ENCODE measurements around the gene FBXL17. TPM values are rescaled to one million over a fixed set of nuclear protein-coding genes. Genes with fewer than 3 reads are reported as not detected.

The FBXL17 gene
- total RNA-seq, 1 donor from 2014 or later: 21.6 TPM

GRCh38 chr5:108093186-108093585, 288.7 kb downstream of the FBXL17 start:
- Mint-ChIP-seq H3K4me1 (no peaks in the 10 kb centered on the region), H3K4me3 (no peak overlapping the region), H3K27ac (no peak overlapping the region), H3K9me3 (no peaks in the 10 kb centered on the region), H3K36me3 (no peaks in the 10 kb centered on the region), H3K27me3 (ENCODE audit: low read depth) (no peaks in the 10 kb centered on the region)
- no peak for DNase-seq (ENCODE audit: low spot score in 2 of 2, unreplicated experiment in 2 of 2)
- TF ChIP-seq CTCF (IDR thresholded peaks at IDR 0.05; ENCODE audit: unreplicated experiment): peak; percentile 40

GRCh38 chr5:108090946-108091345, 291.0 kb downstream of the FBXL17 start:
- Mint-ChIP-seq H3K4me1 (no peaks in the 10 kb centered on the region), H3K4me3 (no peak overlapping the region), H3K36me3 (no peaks in the 10 kb centered on the region), H3K27ac (no peak overlapping the region), H3K9me3 (no peaks in the 10 kb centered on the region), H3K27me3 (ENCODE audit: low read depth) (no peaks in the 10 kb centered on the region)
- no peak for TF ChIP-seq CTCF (IDR thresholded peaks at IDR 0.05; ENCODE audit: unreplicated experiment)
- no peak for DNase-seq (ENCODE audit: low spot score in 2 of 2, unreplicated experiment in 2 of 2)

- Mint-ChIP-seq H3K36me3 (peaks cover 3% of the 10 kb centered on the region), H3K27ac (peak overlapping the region; percentile 34), H3K4me1 (peaks cover 13% of the 10 kb centered on the region), H3K27me3 (ENCODE audit: low read depth) (no peaks in the 10 kb centered on the region), H3K9me3 (no peaks in the 10 kb centered on the region), H3K4me3 (no peak overlapping the region)
- no peak for TF ChIP-seq CTCF (IDR thresholded peaks at IDR 0.05; ENCODE audit: unreplicated experiment)
- DNase-seq (ENCODE audit: low spot score in 2 of 2, unreplicated experiment in 2 of 2): no peak
These were observed 297.8 kb downstream of the FBXL17 start for GRCh38 chr5:108084105-108084504.

GRCh38 chr5:108083232-108083631, 298.7 kb downstream of the FBXL17 start:
- TF ChIP-seq CTCF (IDR thresholded peaks at IDR 0.05; ENCODE audit: unreplicated experiment): no peak

GRCh38 chr5:108081707-108082106, 300.2 kb downstream of the FBXL17 start:
- Mint-ChIP-seq H3K27me3 (ENCODE audit: low read depth) (no peaks in the 10 kb centered on the region), H3K4me3 (no peak overlapping the region), H3K4me1 (peaks cover 13% of the 10 kb centered on the region), H3K27ac (no peak overlapping the region), H3K36me3 (peaks cover 3% of the 10 kb centered on the region), H3K9me3 (no peaks in the 10 kb centered on the region)
- no peak for TF ChIP-seq CTCF (IDR thresholded peaks at IDR 0.05; ENCODE audit: unreplicated experiment)
- no peak for DNase-seq (ENCODE audit: low spot score in 2 of 2, unreplicated experiment in 2 of 2)

More at GRCh38 chr5:108083232-108083631, 298.7 kb downstream of the FBXL17 start:
- Mint-ChIP-seq H3K4me1 (peaks cover 13% of the 10 kb centered on the region), H3K27me3 (ENCODE audit: low read depth) (no peaks in the 10 kb centered on the region), H3K27ac (no peak overlapping the region), H3K4me3 (no peak overlapping the region), H3K9me3 (no peaks in the 10 kb centered on the region), H3K36me3 (peaks cover 3% of the 10 kb centered on the region)
- no peak for DNase-seq (ENCODE audit: low spot score in 2 of 2, unreplicated experiment in 2 of 2)

GRCh38 chr5:108079753-108080152, 302.1 kb downstream of the FBXL17 start:
- H3K4me1 Mint-ChIP-seq: peaks cover 10% of the 10 kb centered on the region
- H3K27ac Mint-ChIP-seq: no peak overlapping the region
- peaks cover 5% of the 10 kb centered on the region for H3K36me3 Mint-ChIP-seq
- no peak overlapping the region for H3K4me3 Mint-ChIP-seq
- peaks cover 3% of the 10 kb centered on the region for H3K9me3 Mint-ChIP-seq
- no peak for DNase-seq (ENCODE audit: low spot score in 2 of 2, unreplicated experiment in 2 of 2)
- no peak for TF ChIP-seq CTCF (IDR thresholded peaks at IDR 0.05; ENCODE audit: unreplicated experiment)
- H3K27me3 Mint-ChIP-seq (ENCODE audit: low read depth): no peaks in the 10 kb centered on the region

All from mesothelial cell of epicardium (in vitro differentiated cells).